ENCODE data around the gene ZBED4.
A peak's percentile ranks its signal among the peaks of the same experiment; 100 is the strongest.
"Not testable (repeated sequence)": the region's sequence is repeated elsewhere in the genome, so short reads cannot be mapped to it uniquely, and the experiment has no call there.

ZBED4 gene, protein sequence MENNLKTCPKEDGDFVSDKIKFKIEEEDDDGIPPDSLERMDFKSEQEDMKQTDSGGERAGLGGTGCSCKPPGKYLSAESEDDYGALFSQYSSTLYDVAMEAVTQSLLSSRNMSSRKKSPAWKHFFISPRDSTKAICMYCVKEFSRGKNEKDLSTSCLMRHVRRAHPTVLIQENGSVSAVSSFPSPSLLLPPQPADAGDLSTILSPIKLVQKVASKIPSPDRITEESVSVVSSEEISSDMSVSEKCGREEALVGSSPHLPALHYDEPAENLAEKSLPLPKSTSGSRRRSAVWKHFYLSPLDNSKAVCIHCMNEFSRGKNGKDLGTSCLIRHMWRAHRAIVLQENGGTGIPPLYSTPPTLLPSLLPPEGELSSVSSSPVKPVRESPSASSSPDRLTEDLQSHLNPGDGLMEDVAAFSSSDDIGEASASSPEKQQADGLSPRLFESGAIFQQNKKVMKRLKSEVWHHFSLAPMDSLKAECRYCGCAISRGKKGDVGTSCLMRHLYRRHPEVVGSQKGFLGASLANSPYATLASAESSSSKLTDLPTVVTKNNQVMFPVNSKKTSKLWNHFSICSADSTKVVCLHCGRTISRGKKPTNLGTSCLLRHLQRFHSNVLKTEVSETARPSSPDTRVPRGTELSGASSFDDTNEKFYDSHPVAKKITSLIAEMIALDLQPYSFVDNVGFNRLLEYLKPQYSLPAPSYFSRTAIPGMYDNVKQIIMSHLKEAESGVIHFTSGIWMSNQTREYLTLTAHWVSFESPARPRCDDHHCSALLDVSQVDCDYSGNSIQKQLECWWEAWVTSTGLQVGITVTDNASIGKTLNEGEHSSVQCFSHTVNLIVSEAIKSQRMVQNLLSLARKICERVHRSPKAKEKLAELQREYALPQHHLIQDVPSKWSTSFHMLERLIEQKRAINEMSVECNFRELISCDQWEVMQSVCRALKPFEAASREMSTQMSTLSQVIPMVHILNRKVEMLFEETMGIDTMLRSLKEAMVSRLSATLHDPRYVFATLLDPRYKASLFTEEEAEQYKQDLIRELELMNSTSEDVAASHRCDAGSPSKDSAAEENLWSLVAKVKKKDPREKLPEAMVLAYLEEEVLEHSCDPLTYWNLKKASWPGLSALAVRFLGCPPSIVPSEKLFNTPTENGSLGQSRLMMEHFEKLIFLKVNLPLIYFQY

GRCh38 chr22:49852898-49853894, at the start of gene ZBED4:
ZBED4 (plus strand) TSS chr22:49853844; CDS start chr22:49883663, 29,819 bp downstream.
- DNase-seq: peak; percentile 71

DNA sequence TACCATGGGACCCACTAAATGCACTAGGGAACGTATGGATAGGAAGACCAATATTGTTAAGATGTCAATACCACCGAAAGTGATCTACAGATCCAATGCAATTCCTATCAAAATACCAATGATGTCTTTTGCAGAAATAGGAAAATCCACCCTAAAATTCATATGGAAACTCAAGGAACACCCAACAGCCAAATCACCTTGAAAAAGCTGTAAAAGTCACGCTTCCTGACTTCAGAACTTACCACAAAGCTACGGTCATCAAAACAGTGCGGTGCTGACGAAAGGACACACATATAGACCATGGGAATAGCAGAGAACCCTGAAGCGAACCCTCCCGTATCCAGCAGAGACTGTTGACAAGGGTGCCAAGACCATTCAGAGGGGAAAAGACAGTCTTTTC, 46.5 kb upstream of the ZBED4 start:
- DNase-seq: no peak

DNA sequence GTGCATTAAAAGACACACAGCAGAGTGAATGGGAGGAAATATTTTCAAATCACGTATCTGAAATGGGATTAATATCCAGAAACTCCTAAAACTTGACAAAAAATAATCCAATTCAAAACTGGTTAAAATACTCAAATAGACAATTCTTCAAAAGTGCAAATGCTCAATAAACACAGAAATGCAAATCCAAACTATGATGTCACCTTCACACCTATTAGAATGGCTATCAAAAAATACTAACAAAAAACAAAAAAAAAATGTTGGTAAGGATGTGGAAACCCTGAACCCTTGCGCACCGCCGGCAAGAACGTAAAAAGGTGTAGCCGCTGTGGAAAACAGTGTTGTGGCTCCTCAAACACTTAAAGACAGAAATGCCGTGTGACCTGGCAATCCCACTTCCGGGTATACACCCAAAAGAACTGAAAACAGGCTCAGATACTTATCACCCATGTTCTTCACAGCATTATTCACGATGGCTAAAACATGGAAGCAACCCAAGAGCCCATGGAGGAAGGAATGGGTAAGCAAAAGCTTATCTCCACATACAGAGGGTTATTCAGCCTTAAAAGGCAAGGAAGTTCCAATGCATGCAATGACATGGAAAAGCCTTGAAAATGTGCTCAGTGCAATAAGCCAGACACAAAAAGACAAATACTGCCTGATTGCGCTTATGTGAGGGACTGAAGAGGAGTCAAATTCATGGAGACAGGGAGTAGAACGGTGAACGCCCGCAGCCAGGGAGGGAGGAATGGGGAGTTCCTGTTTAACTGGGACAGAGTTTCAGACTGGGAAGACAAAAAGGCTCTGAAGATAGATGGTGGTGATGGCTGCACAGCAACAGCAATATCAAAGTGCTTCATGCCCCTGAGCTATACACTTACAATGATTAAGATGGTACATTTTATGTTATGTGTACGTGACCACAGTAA, 45.6 kb upstream of the ZBED4 start:
- DNase-seq: no peak

GRCh38 chr22:49810363-49811019, 43.2 kb upstream of the ZBED4 start:
- DNase-seq: no peak

DNA sequence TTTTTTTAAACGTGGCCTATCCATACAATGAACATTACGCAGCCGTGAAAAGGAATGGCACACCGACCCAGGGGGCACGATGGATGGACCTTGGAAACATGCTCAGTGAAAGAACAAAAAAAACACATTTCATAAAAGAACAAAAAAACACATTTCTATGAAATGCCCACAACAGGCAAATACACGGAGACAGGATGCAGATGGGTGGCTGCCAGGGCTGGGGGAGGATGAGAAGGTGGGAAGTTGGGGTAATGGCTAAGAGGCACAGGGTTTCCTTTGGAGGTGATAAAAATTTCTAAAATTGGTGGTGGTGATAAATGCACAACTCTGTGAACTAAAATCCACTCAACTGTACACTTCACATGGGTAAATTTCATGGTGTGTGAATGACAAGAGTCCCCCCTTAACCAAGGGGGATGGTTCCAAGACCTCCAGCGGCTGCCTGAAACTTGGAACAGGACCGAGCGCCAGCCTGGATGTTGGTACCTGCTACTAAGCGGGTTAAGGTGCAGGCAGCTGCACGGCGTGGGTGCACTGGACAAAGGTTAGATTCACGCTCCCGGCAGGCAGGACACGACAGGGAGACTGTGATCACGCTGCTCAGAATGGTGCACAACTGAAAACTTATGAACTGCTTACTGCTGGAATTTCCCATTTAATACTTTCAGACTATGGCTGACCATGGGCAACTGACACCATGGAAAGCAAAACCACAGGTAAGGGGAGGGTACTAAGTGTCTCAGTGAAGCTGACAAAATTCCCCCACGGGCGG, 42.4 kb upstream of the ZBED4 start:
- no peak for DNase-seq

DNA sequence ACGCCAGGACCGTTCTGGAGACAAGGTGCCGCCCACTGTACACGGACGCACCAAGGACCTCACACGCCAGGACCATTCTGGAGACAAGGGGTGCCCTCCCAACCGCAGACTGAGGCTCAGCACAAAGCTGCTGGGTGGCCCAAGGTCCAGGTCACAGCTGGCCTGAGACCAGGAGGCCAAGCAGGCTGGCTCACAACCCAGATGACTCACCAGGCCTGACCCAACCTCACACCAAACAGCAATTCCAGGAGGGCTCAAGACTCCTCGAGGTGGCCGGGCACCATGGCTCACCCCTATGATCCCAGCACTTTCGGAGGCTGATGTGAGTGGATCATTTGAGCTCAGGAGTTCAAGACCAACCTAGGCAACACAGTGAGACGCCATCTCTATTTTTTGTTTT, 40.8 kb upstream of the ZBED4 start:
- no peak for DNase-seq

- DNase-seq: no peak
Measured at GRCh38 chr22:49814164-49814686, 39.4 kb upstream of the ZBED4 start.

DNA sequence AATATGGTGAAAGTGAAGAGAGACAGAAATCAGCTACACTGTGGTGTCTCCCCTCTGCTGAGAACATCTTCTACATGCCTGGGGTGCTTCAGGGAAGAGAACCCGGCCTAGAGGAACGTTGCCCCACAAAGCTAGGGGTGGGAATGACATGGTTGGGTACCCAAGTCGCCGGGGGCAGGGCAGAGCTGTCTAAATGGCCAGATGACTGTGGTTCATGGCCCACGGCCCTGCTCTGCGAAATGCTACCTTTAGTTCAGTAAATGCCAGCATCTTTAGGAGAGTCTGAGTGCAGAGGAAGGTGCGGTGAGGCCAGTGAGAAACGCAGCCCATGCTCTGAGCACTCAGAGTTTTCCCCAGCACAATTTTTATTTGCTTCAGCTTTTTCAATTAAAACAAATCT, 38.8 kb upstream of the ZBED4 start:
- DNase-seq: no peak

GRCh38 chr22:49815641-49816091, 38.0 kb upstream of the ZBED4 start:
- no peak for DNase-seq

GRCh38 chr22:49817359-49817758, 36.3 kb upstream of the ZBED4 start:
- DNase-seq: no peak

DNA sequence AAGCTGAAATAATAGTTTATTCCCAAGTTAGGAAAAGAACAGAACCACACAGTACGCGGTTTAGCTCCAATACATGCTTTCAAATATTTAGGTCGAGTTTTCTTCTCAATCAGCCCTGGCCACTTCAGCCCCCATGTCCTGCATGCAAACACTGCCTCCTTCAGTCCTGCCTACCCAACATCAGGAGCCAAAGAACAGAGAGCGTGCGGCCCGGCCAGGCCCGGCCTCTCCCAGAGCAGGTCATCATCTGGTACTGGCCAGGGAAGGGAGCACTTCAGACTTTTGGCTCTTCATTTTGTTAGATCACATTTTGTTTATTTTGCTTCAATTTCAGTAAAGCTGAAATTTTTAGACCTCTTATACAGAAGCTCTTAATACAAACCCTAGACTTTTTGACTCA, 32.7 kb upstream of the ZBED4 start:
- DNase-seq: no peak

GRCh38 chr22:49821741-49822140, 31.9 kb upstream of the ZBED4 start:
- DNase-seq: not testable (repeated sequence)

GRCh38 chr22:49823289-49824045, 30.2 kb upstream of the ZBED4 start:
- DNase-seq: no peak

GRCh38 chr22:49824185-49824925, 29.3 kb upstream of the ZBED4 start:
- DNase-seq: no peak

DNA sequence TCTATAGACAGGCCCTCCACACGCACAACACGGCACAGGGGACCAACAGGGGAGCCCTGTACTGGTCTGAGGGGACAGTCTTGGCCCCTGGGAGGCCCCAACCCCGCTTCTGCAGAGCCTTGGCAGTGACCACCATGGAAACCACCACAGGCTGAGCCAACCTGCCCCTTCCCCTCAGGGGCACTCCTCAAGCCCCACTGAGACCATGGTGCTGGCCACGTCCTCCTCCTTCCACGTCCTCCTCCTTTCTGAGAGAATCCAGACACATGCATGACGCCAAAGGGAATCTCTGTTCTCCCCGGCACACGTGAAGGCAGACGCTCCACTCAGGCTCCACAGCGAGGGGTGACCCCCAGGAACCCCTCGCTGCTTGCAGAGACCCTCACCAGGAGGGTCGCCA, 28.7 kb upstream of the ZBED4 start:
- DNase-seq: no peak

GRCh38 chr22:49825436-49825835, 28.2 kb upstream of the ZBED4 start:
- no peak for DNase-seq

DNA sequence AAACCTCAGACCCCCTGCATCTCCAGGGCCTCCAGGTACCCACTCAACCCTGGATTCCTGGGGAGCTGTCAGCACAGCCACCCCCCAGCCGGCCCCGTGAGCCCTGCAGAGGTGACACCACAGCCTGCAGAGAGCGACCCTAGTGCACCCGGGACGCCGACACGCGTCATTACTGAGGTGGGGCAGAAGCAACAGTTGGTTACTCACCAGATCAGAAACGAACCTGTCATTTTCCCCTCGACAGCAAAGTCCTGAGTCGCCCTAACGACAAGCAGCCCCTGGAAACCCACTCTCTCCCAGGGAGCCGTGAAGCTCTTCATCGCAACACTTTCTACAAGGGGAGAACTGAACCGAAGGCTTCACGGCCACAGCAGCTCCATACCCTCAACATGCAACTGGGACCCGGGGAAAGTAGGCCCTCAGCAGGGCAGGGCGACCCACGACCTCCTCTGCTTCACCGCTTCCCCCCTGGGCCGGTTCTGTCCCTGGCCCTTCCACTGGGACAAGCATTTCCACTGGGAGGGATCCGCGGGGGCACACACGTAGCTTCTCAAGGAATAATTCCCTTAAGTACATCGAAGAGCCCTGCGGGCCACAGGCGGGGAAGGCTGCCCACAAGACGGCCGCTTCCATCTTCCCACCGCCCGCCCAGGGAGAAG, 27.6 kb upstream of the ZBED4 start:
- no peak for DNase-seq

Data from NCI-H524 treated with DMSO at 0.1 percent for 48 hours (cell line).